Body of pancreas (tissue), 4 donors: ENCODE data around the gene SPATS2L. TPM values are rescaled to one million over a fixed set of nuclear protein-coding genes. Genes with fewer than 3 reads are reported as not detected.
A peak's percentile ranks its signal among the peaks of the same experiment; 100 is the strongest.

Experiments
- ATAC-seq: fragments of 150-250 bp; one replicate; pipeline ENCODE4 v1.9.1; 2016
- DNase-seq, 4 donors: peaks; one replicate each; pipeline ENCODE4 v3.0.0-alpha.2; 2019
- H3K27ac ChIP-seq, 4 donors: fragments of 200-600 bp; sonication (generic); 1 replicate in 3 of 4; 2 replicates in 1 of 4; pipeline versions ENCODE4 v1.5.1 to v1.6.1; 2016 to 2019; ENCODE audit warnings: mild to moderate bottlenecking in 1 of 4, mixed read lengths in 1 of 4, moderate library complexity in 1 of 4
- H3K27me3 ChIP-seq, 2 donors: fragments of 200-600 bp; sonication (generic); one replicate each; pipeline ENCODE4 v1.6.0; 2016; ENCODE audit warnings: mild to moderate bottlenecking in 1 of 2
- H3K36me3 ChIP-seq, 2 donors: fragments of 200-600 bp; sonication (generic); replicated peaks in 1 of 2; 2 replicates each; pipeline ENCODE4 v1.5.1; 2016; ENCODE audit warnings: low read depth in 2 of 2; ENCODE audit not compliant: insufficient read depth in 1 of 2
- H3K4me1 ChIP-seq: fragments of 200-600 bp; sonication (generic); one replicate; pipeline ENCODE4 v1.6.0; 2016
- H3K4me3 ChIP-seq, 2 donors: fragments of 200-600 bp; sonication (generic); 1 replicate in 1 of 2; 2 replicates in 1 of 2; pipeline ENCODE4 v1.5.1; 2016 to 2019
- H3K9me3 ChIP-seq, 3 donors: fragments of 200-600 bp; sonication (generic); 1 replicate in 2 of 3; 2 replicates in 1 of 3; pipeline ENCODE4 v1.5.1; 2016
- POLR2A ChIP-seq, 3 donors: fragments of 450-650 bp; IDR thresholded peaks; one replicate each; pipeline ENCODE4 v1.6.1; 2016; ENCODE audit warnings: antibody characterized with exemption in 3 of 3, mild to moderate bottlenecking in 2 of 3
- WGBS, 2 donors: methylation state at CpG; one replicate each; pipeline ENCODE4 v1.1.5; 2017; 5-methylcytosine and 5-hydroxymethylcytosine counted together
- intact Hi-C: fragments of 100-400 bp; cut with DNase I; formaldehyde crosslinking; loops from one replicate; pipeline ENCODE4 v1.15.1; 2023
- total RNA-seq, 2 donors: library from RNA; depleted of rRNA; stranded (reverse); fragments of >200 nt; gene quantifications; one replicate each; pipeline ENCODE4 v1.1.0, GENCODE V29; 2016
- TF ChIP-seq, protein P1 (sequence below), 7 experiments: fragments of 450-650 bp in 4 of 7; fragments of 200-600 bp in 3 of 7; sonication (generic) in 3 of 7; IDR thresholded peaks; one replicate each; pipeline ENCODE4 v1.5.1; 2016 to 2019; ENCODE audit warnings: antibody characterized with exemption in 7 of 7

SPATS2L gene
- total RNA-seq, 2 donors from 2014 or later, result 39.2 to 49.8 TPM

DNA sequence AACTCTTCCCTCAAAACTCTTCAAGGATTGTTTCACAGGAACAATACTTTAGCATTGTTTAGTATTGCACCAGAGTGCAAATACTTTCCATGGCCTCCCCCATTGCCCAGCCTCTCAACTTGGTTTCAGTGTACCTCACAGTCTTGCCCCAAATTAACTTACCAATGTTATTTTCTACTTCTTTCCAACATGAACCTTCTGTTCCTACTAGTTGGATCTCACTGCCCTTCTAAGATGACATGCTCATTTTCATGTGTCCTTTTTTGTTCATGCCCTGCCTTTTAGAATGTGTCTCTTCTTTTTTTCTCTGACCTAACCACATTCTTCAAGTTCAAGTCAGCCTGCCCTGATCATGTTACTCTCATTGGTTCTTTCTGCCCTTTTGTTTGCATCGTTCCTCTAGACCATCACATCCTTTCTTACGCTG lies 4.1 kb downstream of the SPATS2L start:
- peaks cover 42% of the 10 kb centered on the region for H3K4me1 ChIP-seq
- H3K9me3 ChIP-seq, result no peaks in the 10 kb centered on the region
- no peaks in the 10 kb centered on the region for H3K27me3 ChIP-seq
- H3K36me3 ChIP-seq, result no peaks in the 10 kb centered on the region
- peak overlapping the region in 1 of 4 donors; percentile 20 for H3K27ac ChIP-seq
- H3K4me3 ChIP-seq, result no peak overlapping the region
- TF ChIP-seq, protein P1, sequence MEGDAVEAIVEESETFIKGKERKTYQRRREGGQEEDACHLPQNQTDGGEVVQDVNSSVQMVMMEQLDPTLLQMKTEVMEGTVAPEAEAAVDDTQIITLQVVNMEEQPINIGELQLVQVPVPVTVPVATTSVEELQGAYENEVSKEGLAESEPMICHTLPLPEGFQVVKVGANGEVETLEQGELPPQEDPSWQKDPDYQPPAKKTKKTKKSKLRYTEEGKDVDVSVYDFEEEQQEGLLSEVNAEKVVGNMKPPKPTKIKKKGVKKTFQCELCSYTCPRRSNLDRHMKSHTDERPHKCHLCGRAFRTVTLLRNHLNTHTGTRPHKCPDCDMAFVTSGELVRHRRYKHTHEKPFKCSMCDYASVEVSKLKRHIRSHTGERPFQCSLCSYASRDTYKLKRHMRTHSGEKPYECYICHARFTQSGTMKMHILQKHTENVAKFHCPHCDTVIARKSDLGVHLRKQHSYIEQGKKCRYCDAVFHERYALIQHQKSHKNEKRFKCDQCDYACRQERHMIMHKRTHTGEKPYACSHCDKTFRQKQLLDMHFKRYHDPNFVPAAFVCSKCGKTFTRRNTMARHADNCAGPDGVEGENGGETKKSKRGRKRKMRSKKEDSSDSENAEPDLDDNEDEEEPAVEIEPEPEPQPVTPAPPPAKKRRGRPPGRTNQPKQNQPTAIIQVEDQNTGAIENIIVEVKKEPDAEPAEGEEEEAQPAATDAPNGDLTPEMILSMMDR (IDR thresholded peaks at IDR 0.05), result no peak
- no peak for TF ChIP-seq POLR2A (IDR thresholded peaks at IDR 0.05)
- ATAC-seq (no peak), DNase-seq (no peak)
- intact Hi-C loops, result no loop called here
- WGBS, 2 donors, result 87 to 89% methylated on average over 2 of the region's 2 CpGs

DNA sequence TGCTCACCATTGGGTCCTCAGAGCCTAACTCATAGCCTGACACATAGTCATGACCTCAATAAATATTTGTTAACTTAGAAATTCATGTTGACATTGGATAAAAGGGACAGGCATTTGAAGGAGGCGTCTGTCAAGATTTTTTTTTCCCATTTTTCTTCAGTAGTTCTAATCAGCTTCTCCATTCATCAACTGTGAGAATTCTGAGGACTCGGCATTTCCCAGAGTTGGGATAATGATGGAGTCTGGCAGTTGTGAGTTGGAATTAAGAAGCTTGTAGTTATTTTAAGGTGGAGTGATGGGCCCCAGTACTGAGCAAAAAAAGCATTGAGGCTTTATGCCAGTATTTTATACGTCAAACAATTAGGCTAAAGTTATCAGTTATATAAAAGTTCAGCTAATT lies 4.6 kb downstream of the SPATS2L start:
- WGBS, 2 donors, result 58 to 73% methylated on average over 3 of the region's 3 CpGs
- DNase-seq (no peak), ATAC-seq (no peak)
- no peak overlapping the region for H3K27ac ChIP-seq
- no peak overlapping the region for H3K4me3 ChIP-seq
- H3K36me3 ChIP-seq, result no peaks in the 10 kb centered on the region
- TF ChIP-seq POLR2A (IDR thresholded peaks at IDR 0.05), result no peak
- TF ChIP-seq, protein P1 (IDR thresholded peaks at IDR 0.05), result no peak
- H3K9me3 ChIP-seq, result no peaks in the 10 kb centered on the region
- intact Hi-C loops, result no loop called here
- peaks cover 42% of the 10 kb centered on the region for H3K4me1 ChIP-seq
- H3K27me3 ChIP-seq, result no peaks in the 10 kb centered on the region

DNA sequence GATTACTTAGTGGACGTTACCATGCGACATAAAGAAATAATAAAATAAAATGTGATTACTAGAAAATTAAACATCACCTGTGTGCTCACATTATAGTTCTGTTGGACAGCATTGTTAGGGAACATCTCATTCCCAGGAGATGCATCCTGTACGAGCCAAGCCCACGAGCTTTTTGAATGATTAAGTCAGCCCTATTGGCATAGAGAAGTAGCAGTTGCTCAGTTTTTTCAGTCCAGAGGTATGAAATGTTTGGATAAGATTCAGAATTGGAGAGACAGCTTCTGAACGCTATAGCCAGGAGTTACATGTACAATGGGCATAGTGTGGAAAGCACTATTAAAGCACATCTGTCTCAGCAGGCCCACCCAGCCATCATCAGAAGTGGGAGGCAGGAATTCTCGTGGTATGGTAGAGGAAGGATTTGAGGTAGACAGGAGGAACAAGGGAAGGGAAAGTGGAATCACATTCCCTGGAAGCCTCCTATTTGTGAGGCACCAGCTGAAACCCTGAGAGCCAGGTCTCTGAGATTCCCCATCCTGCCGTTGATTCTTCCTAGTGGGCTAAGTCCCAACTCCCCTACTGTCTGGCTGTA lies 8.6 kb downstream of the SPATS2L start:
- H3K4me1 ChIP-seq, result peaks cover 40% of the 10 kb centered on the region
- TF ChIP-seq, protein P1 (IDR thresholded peaks at IDR 0.05), result no peak
- no peak for TF ChIP-seq POLR2A (IDR thresholded peaks at IDR 0.05)
- H3K4me3 ChIP-seq, result no peak overlapping the region
- 76 to 85% methylated on average over 7 of the region's 7 CpGs for WGBS, 2 donors
- intact Hi-C loops, result no loop called here
- ATAC-seq (no peak), DNase-seq (no peak)
- no peaks in the 10 kb centered on the region for H3K9me3 ChIP-seq
- H3K36me3 ChIP-seq, result no peaks in the 10 kb centered on the region
- H3K27ac ChIP-seq, result no peak overlapping the region
- no peaks in the 10 kb centered on the region for H3K27me3 ChIP-seq

DNA sequence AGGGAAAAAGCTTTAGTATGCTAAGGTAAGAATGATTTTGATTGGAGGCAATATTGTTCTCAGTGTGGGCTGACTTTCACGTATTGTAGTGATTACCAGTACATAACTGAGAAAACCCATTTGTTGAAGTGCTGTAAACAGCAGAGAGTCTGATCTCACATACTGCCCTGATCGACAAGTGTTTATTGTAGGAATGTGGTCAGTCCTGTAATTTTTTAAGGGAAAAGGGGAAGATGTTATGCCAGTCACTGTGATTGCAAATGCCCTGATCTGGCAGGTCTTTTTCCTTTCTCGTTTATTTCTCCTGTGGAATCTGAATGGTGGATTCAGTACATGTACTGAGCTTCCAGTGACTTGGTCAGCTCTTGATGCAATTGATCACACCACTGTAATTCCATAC lies 11.5 kb downstream of the SPATS2L start:
- peak overlapping the region in 2 of 4 donors; percentile 18 to 21 for H3K27ac ChIP-seq
- 37 to 45% methylated on average over 3 of the region's 3 CpGs for WGBS, 2 donors
- no peak for ATAC-seq

More for the DNA sequence above, 11.5 kb downstream of the SPATS2L start:
- Histone ChIP-seq H3K9me3 (no peaks in the 10 kb centered on the region), H3K36me3 (no peaks in the 10 kb centered on the region), H3K4me3 (no peak overlapping the region), H3K27me3 (no peaks in the 10 kb centered on the region), H3K4me1 (peaks cover 25% of the 10 kb centered on the region)
- intact Hi-C loops, result no loop called here
- DNase-seq, result no peak
- TF ChIP-seq, protein P1 (IDR thresholded peaks at IDR 0.05), result no peak
- TF ChIP-seq POLR2A (IDR thresholded peaks at IDR 0.05), result no peak
